ENCODE measurements around the gene SLC16A4. TPM values are rescaled to one million over a fixed set of nuclear protein-coding genes. Genes with fewer than 3 reads are reported as not detected.
"Not testable (repeated sequence)": the region's sequence is repeated elsewhere in the genome, so short reads cannot be mapped to it uniquely, and the experiment has no call there.

Gene SLC16A4
- total RNA-seq, 2 experiments from 2014 or later: 0.22 to 0.38 TPM

GRCh38 chr1:110407260-110408210 is 16.7 kb upstream of the SLC16A4 start, which contains the start of gene LAMTOR5:
Gene LAMTOR5, minus strand, starts transcription at chr1:110407694. Its CDS starts 74 bp downstream, at chr1:110407620.
- TSS peak; percentile 88 for BruUV-seq (replicated peaks)
- H3K36me3 ChIP-seq (ENCODE audit: insufficient read depth, low read length): peaks cover 36% of the 10 kb centered on the region

GRCh38 chr1:110406407-110406806 is 15.6 kb upstream of the SLC16A4 start:
- DNase-seq (ENCODE audit: low spot score); BruUV-seq (replicated peaks); H2AFZ ChIP-seq (ENCODE audit: low read length); H3K9me2 ChIP-seq (ENCODE audit: insufficient read depth, low read length); H4K20me1 ChIP-seq (ENCODE audit: insufficient read depth, low read length); H3K9me3 ChIP-seq (ENCODE audit: low read length): not testable (repeated sequence)
- Histone ChIP-seq H3K4me3 (ENCODE audit: low read depth, low read length, poor library complexity, severe bottlenecking) (peak overlapping the region; percentile 80), H3K79me2 (ENCODE audit: insufficient read depth, low read depth, low read length) (peaks cover 34% of the 10 kb centered on the region), H3K4me1 (ENCODE audit: insufficient read depth, low read length, poor library complexity, severe bottlenecking) (peaks cover 20% of the 10 kb centered on the region), H3K36me3 (ENCODE audit: insufficient read depth, low read length) (peaks cover 47% of the 10 kb centered on the region), H3K27ac (ENCODE audit: low read depth, low read length, poor library complexity, severe bottlenecking) (peak overlapping the region; percentile 65), H3K4me2 (ENCODE audit: low read length) (peak overlapping the region; percentile 77)
- CTCF ChIA-PET (ENCODE audit: unreplicated experiment): interaction anchor here (1.0 kb wide), 1 partner anchor 53 kb away, joined by 3 read pairs; no protein-coding TSS in a partner anchor
- intact Hi-C loops (cut with micrococcal nuclease; ENCODE audit: unreplicated experiment): loop anchor here (1.0 kb wide), 1 partner anchor 22 kb away; no protein-coding TSS in a partner anchor
- POLR2A ChIA-PET: interaction anchor here (1.0 kb wide), 3 partner anchors 9 to 20 kb away, joined by 3 to 4 read pairs (median 4); no protein-coding TSS in a partner anchor

More at GRCh38 chr1:110407260-110408210, 16.7 kb upstream of the SLC16A4 start, which contains the start of gene LAMTOR5:
- Histone ChIP-seq H3K4me2 (ENCODE audit: low read length) (peak within 1 kb of the TSS; percentile 77), H3K4me3 (ENCODE audit: low read depth, low read length, poor library complexity, severe bottlenecking) (peak within 1 kb of the TSS; percentile 80), H3K4me1 (ENCODE audit: insufficient read depth, low read length, poor library complexity, severe bottlenecking) (peaks cover 24% of the 10 kb centered on the region), H2AFZ (ENCODE audit: low read length) (peak within 1 kb of the TSS; percentile 85), H3K79me2 (ENCODE audit: insufficient read depth, low read depth, low read length) (peaks cover 34% of the 10 kb centered on the region), H3K9me3 (ENCODE audit: low read length) (no peaks in the 10 kb centered on the region), H3K9me2 (ENCODE audit: insufficient read depth, low read length) (no peaks in the 10 kb centered on the region), H4K20me1 (ENCODE audit: insufficient read depth, low read length) (no peaks in the 10 kb centered on the region), H3K27ac (ENCODE audit: low read depth, low read length, poor library complexity, severe bottlenecking) (peak within 1 kb of the TSS; percentile 65)
- CTCF ChIA-PET (ENCODE audit: unreplicated experiment): interaction anchor here (0.9 kb wide), 1 partner anchor 205 kb away, joined by 3 read pairs; no protein-coding TSS in a partner anchor
- DNase-seq (ENCODE audit: low spot score): peak; percentile 91
- intact Hi-C loops (cut with micrococcal nuclease; ENCODE audit: unreplicated experiment): loop anchor here (1.0 kb wide), 1 partner anchor 69 kb away; no protein-coding TSS in a partner anchor
- no peak for TF ChIP-seq EZH2phosphoT487 (IDR thresholded peaks at IDR 0.05; ENCODE audit: borderline replicate concordance, low read depth, low read length)
- TF ChIP-seq CTCF (conservative IDR thresholded peaks at IDR 0.05; ENCODE audit: low read length): 0 out of 2 replicates have a peak, but pooled peaks have one; percentile 15
- POLR2A ChIA-PET: interaction anchor here (1.0 to 3.3 kb wide), 7 partner anchors 8 to 200 kb away, joined by 3 to 29 read pairs (median 4); partner anchors contain the start of gene RBM15

- Histone ChIP-seq H3K4me3 (ENCODE audit: low read depth, low read length, poor library complexity, severe bottlenecking) (no peak overlapping the region), H3K9me3 (ENCODE audit: low read length) (no peaks in the 10 kb centered on the region), H3K4me1 (ENCODE audit: insufficient read depth, low read length, poor library complexity, severe bottlenecking) (peaks cover 20% of the 10 kb centered on the region), H4K20me1 (ENCODE audit: insufficient read depth, low read length) (no peaks in the 10 kb centered on the region), H3K4me2 (ENCODE audit: low read length) (no peak overlapping the region), H3K27ac (ENCODE audit: low read depth, low read length, poor library complexity, severe bottlenecking) (no peak overlapping the region), H3K79me2 (ENCODE audit: insufficient read depth, low read depth, low read length) (peaks cover 34% of the 10 kb centered on the region), H2AFZ (ENCODE audit: low read length) (no peak overlapping the region), H3K9me2 (ENCODE audit: insufficient read depth, low read length) (no peaks in the 10 kb centered on the region), H3K36me3 (ENCODE audit: insufficient read depth, low read length) (peaks cover 67% of the 10 kb centered on the region)
- CTCF ChIA-PET (ENCODE audit: unreplicated experiment): no interaction called here
- intact Hi-C loops (cut with micrococcal nuclease; ENCODE audit: unreplicated experiment): no loop called here
- POLR2A ChIA-PET: interaction anchor here (0.7 to 1.5 kb wide), 5 partner anchors 9 to 214 kb away, joined by 3 to 6 read pairs (median 3); no protein-coding TSS in a partner anchor
- TF ChIP-seq EZH2phosphoT487 (IDR thresholded peaks at IDR 0.05; ENCODE audit: borderline replicate concordance, low read depth, low read length) (no peak), CTCF (conservative IDR thresholded peaks at IDR 0.05; ENCODE audit: low read length) (no peak)
- no TSS peak for BruUV-seq (replicated peaks)
- no peak for DNase-seq (ENCODE audit: low spot score)
Observed at GRCh38 chr1:110404401-110404800, 13.6 kb upstream of the SLC16A4 start.

All from OCI-LY7 (cell line).